Activated naive CD4-positive, alpha-beta T cell treated with anti-CD3 and anti-CD28 coated beads, Interleukin-2, amount 10 ng/mL, durations not matched to agents 7 days and 5 days (primary cell): ENCODE data around the gene NAA10.

Experiments
- CTCF ChIA-PET: fragments of 350-600 bp; sonication (Branson Sonifier 250); formaldehyde crosslinking; loops from one replicate; lab custom pipeline; 2021; ENCODE audit warnings: antibody characterized with exemption; lab: Charles Lee
- DNase-seq: peaks from one replicate; pipeline ENCODE4 v3.0.0-alpha.2; 2020
- H3K27ac Mint-ChIP-seq: one replicate; pipeline ENCODE4 v1.8.0; 2021; ENCODE audit warnings: mild to moderate bottlenecking, moderate library complexity, mixed read lengths
- H3K27me3 Mint-ChIP-seq: one replicate; pipeline ENCODE4 v1.8.0; 2021; ENCODE audit warnings: mild to moderate bottlenecking, mixed read lengths
- H3K36me3 Mint-ChIP-seq: one replicate; pipeline ENCODE4 v1.8.0; 2021; ENCODE audit warnings: mixed read lengths
- H3K4me1 Mint-ChIP-seq: one replicate; pipeline ENCODE4 v1.8.0; 2021; ENCODE audit warnings: mixed read lengths
- H3K4me3 Mint-ChIP-seq: one replicate; pipeline ENCODE4 v1.8.0; 2021; ENCODE audit warnings: mild to moderate bottlenecking, moderate library complexity, mixed read lengths
- H3K9me3 Mint-ChIP-seq: one replicate; pipeline ENCODE4 v1.8.0; 2021; ENCODE audit warnings: mixed read lengths

The NAA10 gene

GRCh38 chrX:153960077-153960476 is 25.2 kb upstream of the NAA10 start:
- H3K36me3 Mint-ChIP-seq: peaks cover 14% of the 10 kb centered on the region
- H3K27ac Mint-ChIP-seq: no peak overlapping the region
- CTCF ChIA-PET: interaction anchor here (1.2 to 1.3 kb wide), 2 partner anchors 14 to 53 kb away, joined by 3 read pairs; no protein-coding TSS in a partner anchor
- no peak for DNase-seq
- peaks cover under 1% of the 10 kb centered on the region for H3K4me1 Mint-ChIP-seq
- no peak overlapping the region for H3K4me3 Mint-ChIP-seq
- no peaks in the 10 kb centered on the region for H3K9me3 Mint-ChIP-seq
- H3K27me3 Mint-ChIP-seq: no peaks in the 10 kb centered on the region

- Mint-ChIP-seq H3K36me3 (peaks cover 15% of the 10 kb centered on the region), H3K4me3 (no peak overlapping the region), H3K4me1 (no peaks in the 10 kb centered on the region), H3K27me3 (no peaks in the 10 kb centered on the region), H3K9me3 (no peaks in the 10 kb centered on the region), H3K27ac (no peak overlapping the region)
- no peak for DNase-seq
- CTCF ChIA-PET: interaction anchor here (1.2 to 1.3 kb wide), 2 partner anchors 14 to 53 kb away, joined by 3 read pairs; no protein-coding TSS in a partner anchor
Measured at GRCh38 chrX:153959649-153960048, 24.8 kb upstream of the NAA10 start.

GRCh38 chrX:153958605-153959004 is 23.8 kb upstream of the NAA10 start:
- H3K27me3 Mint-ChIP-seq: no peaks in the 10 kb centered on the region
- H3K4me1 Mint-ChIP-seq: peaks cover 3% of the 10 kb centered on the region
- CTCF ChIA-PET: no interaction called here
- no peak for DNase-seq
- H3K36me3 Mint-ChIP-seq: peaks cover 18% of the 10 kb centered on the region
- no peaks in the 10 kb centered on the region for H3K9me3 Mint-ChIP-seq
- no peak overlapping the region for H3K27ac Mint-ChIP-seq
- no peak overlapping the region for H3K4me3 Mint-ChIP-seq

GRCh38 chrX:153957224-153957623 is 22.4 kb upstream of the NAA10 start:
- peaks cover 10% of the 10 kb centered on the region for H3K4me1 Mint-ChIP-seq
- peaks cover 23% of the 10 kb centered on the region for H3K36me3 Mint-ChIP-seq
- DNase-seq: no peak
- H3K9me3 Mint-ChIP-seq: no peaks in the 10 kb centered on the region
- H3K27ac Mint-ChIP-seq: no peak overlapping the region
- CTCF ChIA-PET: interaction anchor here (1.1 kb wide), 1 partner anchor 10 kb away, joined by 3 read pairs; no protein-coding TSS in a partner anchor
- H3K4me3 Mint-ChIP-seq: no peak overlapping the region
- no peaks in the 10 kb centered on the region for H3K27me3 Mint-ChIP-seq

- Mint-ChIP-seq H3K36me3 (peaks cover 26% of the 10 kb centered on the region), H3K4me3 (no peak overlapping the region), H3K27me3 (no peaks in the 10 kb centered on the region), H3K4me1 (peaks cover 12% of the 10 kb centered on the region), H3K27ac (peak overlapping the region; percentile 71), H3K9me3 (no peaks in the 10 kb centered on the region)
- CTCF ChIA-PET: no interaction called here
- DNase-seq: no peak
Measured at GRCh38 chrX:153956044-153956907, 21.4 kb upstream of the NAA10 start.

- Mint-ChIP-seq H3K27ac (peak overlapping the region; percentile 71), H3K4me1 (peaks cover 20% of the 10 kb centered on the region), H3K27me3 (no peaks in the 10 kb centered on the region), H3K36me3 (peaks cover 33% of the 10 kb centered on the region), H3K9me3 (no peaks in the 10 kb centered on the region), H3K4me3 (no peak overlapping the region)
- CTCF ChIA-PET: no interaction called here
- DNase-seq: no peak
Measured at GRCh38 chrX:153955228-153955732, 20.4 kb upstream of the NAA10 start.

- no peak overlapping the region for H3K4me3 Mint-ChIP-seq
- no peaks in the 10 kb centered on the region for H3K9me3 Mint-ChIP-seq
- CTCF ChIA-PET: no interaction called here
- H3K27me3 Mint-ChIP-seq: no peaks in the 10 kb centered on the region
- H3K27ac Mint-ChIP-seq: peak overlapping the region; percentile 68
- peaks cover 25% of the 10 kb centered on the region for H3K4me1 Mint-ChIP-seq
- peaks cover 36% of the 10 kb centered on the region for H3K36me3 Mint-ChIP-seq
- DNase-seq: no peak
Measured at GRCh38 chrX:153954558-153955227, 19.9 kb upstream of the NAA10 start.

- no peaks in the 10 kb centered on the region for H3K27me3 Mint-ChIP-seq
- H3K9me3 Mint-ChIP-seq: no peaks in the 10 kb centered on the region
- CTCF ChIA-PET: interaction anchor here (12.0 kb wide), 1 partner anchor 27 kb away, joined by 241 read pairs; the partner anchor contains the start of gene ARHGAP4
- peaks cover 37% of the 10 kb centered on the region for H3K36me3 Mint-ChIP-seq
- H3K27ac Mint-ChIP-seq: peak overlapping the region; percentile 68
- no peak overlapping the region for H3K4me3 Mint-ChIP-seq
- peaks cover 32% of the 10 kb centered on the region for H3K4me1 Mint-ChIP-seq
- DNase-seq: no peak
Measured at GRCh38 chrX:153953892-153954557, 19.2 kb upstream of the NAA10 start.

GRCh38 chrX:153953342-153953830 is 18.5 kb upstream of the NAA10 start:
- CTCF ChIA-PET: interaction anchor here (1.0 to 12.0 kb wide), 2 partner anchors 13 to 26 kb away, joined by 3 to 241 read pairs; partner anchors contain the start of gene ARHGAP4
- peak; percentile 80 for DNase-seq
- Mint-ChIP-seq H3K4me3 (no peak overlapping the region), H3K27me3 (no peaks in the 10 kb centered on the region), H3K4me1 (peaks cover 38% of the 10 kb centered on the region), H3K36me3 (peaks cover 32% of the 10 kb centered on the region), H3K9me3 (no peaks in the 10 kb centered on the region), H3K27ac (peak overlapping the region; percentile 7)

GRCh38 chrX:153952373-153953026 is 17.7 kb upstream of the NAA10 start:
- no peak for DNase-seq
- Mint-ChIP-seq H3K27me3 (no peaks in the 10 kb centered on the region), H3K9me3 (no peaks in the 10 kb centered on the region), H3K27ac (no peak overlapping the region), H3K4me3 (no peak overlapping the region), H3K36me3 (peaks cover 31% of the 10 kb centered on the region), H3K4me1 (peaks cover 42% of the 10 kb centered on the region)
- CTCF ChIA-PET: interaction anchor here (1.0 to 12.0 kb wide), 3 partner anchors 9 to 25 kb away, joined by 3 to 241 read pairs (median 4); partner anchors contain the start of gene ARHGAP4

GRCh38 chrX:153951683-153952372 is 17.0 kb upstream of the NAA10 start:
- no peak for DNase-seq
- CTCF ChIA-PET: interaction anchor here (1.2 to 12.0 kb wide), 3 partner anchors 10 to 25 kb away, joined by 4 to 241 read pairs (median 4); partner anchors contain the start of gene ARHGAP4
- Mint-ChIP-seq H3K27ac (no peak overlapping the region), H3K9me3 (no peaks in the 10 kb centered on the region), H3K36me3 (peaks cover 34% of the 10 kb centered on the region), H3K4me1 (peaks cover 46% of the 10 kb centered on the region), H3K27me3 (no peaks in the 10 kb centered on the region), H3K4me3 (no peak overlapping the region)

GRCh38 chrX:153950127-153950526 is 15.3 kb upstream of the NAA10 start:
- Mint-ChIP-seq H3K4me1 (peaks cover 51% of the 10 kb centered on the region), H3K36me3 (peaks cover 30% of the 10 kb centered on the region), H3K27ac (peak overlapping the region; percentile 60), H3K4me3 (no peak overlapping the region), H3K9me3 (no peaks in the 10 kb centered on the region), H3K27me3 (no peaks in the 10 kb centered on the region)
- no peak for DNase-seq
- CTCF ChIA-PET: interaction anchor here (0.8 to 12.0 kb wide), 5 partner anchors 18 to 186 kb away, joined by 4 to 241 read pairs (median 4); partner anchors contain the start of genes ARHGAP4 and PLXNB3
